ENCODE data around the gene SLC22A14.
"Not testable (repeated sequence)": the region's sequence is repeated elsewhere in the genome, so short reads cannot be mapped to it uniquely, and the experiment has no call there.

Gene SLC22A14

GRCh38 chr3:38316356-38317191, 34.5 kb downstream of the SLC22A14 start:
- no peak overlapping the region for H3K4me3 ChIP-seq (ENCODE audit: low read length)
- peaks cover 6% of the 10 kb centered on the region; the same call in 1 of the 2 replicates for H3K4me1 ChIP-seq (ENCODE audit: insufficient read depth, low read length)
- H3K27me3 ChIP-seq (ENCODE audit: insufficient read depth, low read length), result no peaks in the 10 kb centered on the region
- H3K36me3 ChIP-seq (ENCODE audit: insufficient read depth, low read depth, low read length), result no peaks in the 10 kb centered on the region
- no peaks in the 10 kb centered on the region for H3K9me3 ChIP-seq (ENCODE audit: insufficient read depth, low read depth, low read length)
- no peak overlapping the region for H3K27ac ChIP-seq (ENCODE audit: low read length)
- no peak overlapping the region for H3K9ac ChIP-seq (ENCODE audit: low read depth, low read length)

DNA sequence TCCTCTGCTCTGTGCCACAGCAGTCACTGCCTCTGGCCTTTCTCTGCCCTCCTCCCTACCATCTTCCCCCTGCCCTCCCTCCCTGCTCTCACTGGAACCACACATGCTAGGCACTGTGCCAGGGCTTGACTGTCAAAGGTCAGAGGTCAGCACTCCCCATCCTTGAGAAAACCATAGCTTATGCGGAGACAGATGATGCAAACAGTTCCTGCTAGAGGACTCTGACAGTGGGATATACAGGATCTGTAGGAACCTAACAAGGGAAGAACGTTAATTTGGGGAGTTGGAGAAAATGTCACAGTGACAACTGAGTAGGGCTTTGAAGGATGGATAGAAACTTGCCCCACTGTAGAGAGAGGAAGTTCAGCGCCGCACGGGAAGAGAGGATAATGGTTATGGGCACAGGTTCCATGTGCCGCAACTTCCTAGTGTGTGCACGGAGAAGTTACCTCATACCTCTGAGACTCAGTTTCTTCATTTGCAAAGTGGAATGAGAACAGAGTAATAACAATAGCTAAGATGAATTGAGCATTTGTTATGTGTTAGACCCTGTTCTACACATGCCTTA, 35.2 kb downstream of the SLC22A14 start:
- Histone ChIP-seq H3K4me1 (ENCODE audit: insufficient read depth, low read length) (peaks cover 6% of the 10 kb centered on the region; the same call in 1 of the 2 replicates), H3K27me3 (ENCODE audit: insufficient read depth, low read length) (no peaks in the 10 kb centered on the region), H3K27ac (ENCODE audit: low read length) (no peak overlapping the region), H3K36me3 (ENCODE audit: insufficient read depth, low read depth, low read length) (no peaks in the 10 kb centered on the region), H3K4me3 (ENCODE audit: low read length) (no peak overlapping the region), H3K9me3 (ENCODE audit: insufficient read depth, low read depth, low read length) (no peaks in the 10 kb centered on the region), H3K9ac (ENCODE audit: low read depth, low read length) (no peak overlapping the region)

DNA sequence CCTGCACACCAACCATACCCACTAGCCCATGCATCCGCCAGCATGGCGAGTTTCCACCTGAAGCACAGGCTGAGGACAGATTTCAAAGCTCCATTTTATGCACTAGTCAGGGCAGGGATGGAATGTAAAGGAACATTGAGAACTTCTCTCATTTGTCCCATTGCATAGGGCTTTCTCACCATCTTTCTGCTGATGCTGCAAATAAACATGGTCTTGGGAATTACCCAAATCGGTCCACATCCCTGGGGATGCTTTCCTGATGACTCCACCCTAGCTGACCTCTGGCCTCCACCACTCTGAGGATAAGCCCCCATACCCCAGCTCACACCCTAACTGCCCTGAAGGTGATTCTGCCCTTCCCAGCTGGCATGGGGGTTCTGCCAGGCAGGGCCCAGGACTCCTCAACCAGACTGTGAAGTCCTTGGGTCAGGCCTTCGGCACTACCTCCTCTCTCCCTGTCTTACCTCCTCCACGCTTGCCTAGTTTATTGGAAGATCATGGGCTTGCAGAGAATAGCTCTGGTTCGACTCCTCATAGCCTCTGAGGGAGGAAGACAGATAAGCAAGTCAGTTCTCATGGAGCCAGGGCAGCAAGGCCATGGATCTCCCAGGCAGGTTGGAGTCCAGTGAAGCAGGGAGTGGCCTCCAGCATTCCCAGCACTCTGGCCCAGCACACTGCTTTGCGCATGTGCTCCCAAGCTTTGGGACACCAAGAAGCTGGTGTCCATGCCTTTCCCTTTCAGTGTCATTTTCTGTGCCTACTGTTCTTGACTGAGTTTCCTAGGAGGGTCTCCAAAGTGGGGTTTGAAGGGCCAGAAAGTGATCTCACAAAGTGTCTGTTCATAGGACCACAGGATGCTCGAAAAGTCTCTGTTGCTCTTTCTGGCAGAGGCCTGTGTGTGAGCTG, 36.9 kb downstream of the SLC22A14 start:
- H3K9ac ChIP-seq (ENCODE audit: low read depth, low read length), result no peak overlapping the region
- H3K9me3 ChIP-seq (ENCODE audit: insufficient read depth, low read depth, low read length), result no peaks in the 10 kb centered on the region
- peaks cover 6% of the 10 kb centered on the region; the same call in 1 of the 2 replicates for H3K4me1 ChIP-seq (ENCODE audit: insufficient read depth, low read length)
- H3K4me3 ChIP-seq (ENCODE audit: low read length), result no peak overlapping the region
- H3K27ac ChIP-seq (ENCODE audit: low read length), result no peak overlapping the region
- no peaks in the 10 kb centered on the region for H3K36me3 ChIP-seq (ENCODE audit: insufficient read depth, low read depth, low read length)
- no peaks in the 10 kb centered on the region for H3K27me3 ChIP-seq (ENCODE audit: insufficient read depth, low read length)

DNA sequence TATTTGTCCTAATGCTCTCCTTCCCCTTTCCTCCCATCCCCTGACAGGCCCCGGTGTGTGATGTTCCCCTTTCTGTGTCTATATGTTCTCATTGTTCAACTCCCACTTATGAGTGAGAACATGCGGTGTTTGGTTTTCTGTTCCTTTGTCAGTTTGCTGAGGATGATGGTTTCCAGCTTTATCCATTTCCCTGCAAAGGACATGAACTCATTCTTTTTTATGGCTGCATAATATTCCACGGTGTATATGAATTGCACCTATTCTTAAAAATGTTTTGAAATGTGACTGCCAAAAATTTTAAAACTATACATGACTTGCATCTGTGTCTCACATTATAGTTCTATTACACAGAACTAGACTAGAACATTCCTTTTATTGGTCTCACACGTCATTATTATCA, 38.5 kb downstream of the SLC22A14 start:
- not testable (repeated sequence) for H3K27ac ChIP-seq (ENCODE audit: low read length); H3K27me3 ChIP-seq (ENCODE audit: insufficient read depth, low read length); H3K4me3 ChIP-seq (ENCODE audit: low read length); H3K4me1 ChIP-seq (ENCODE audit: insufficient read depth, low read length); H3K9me3 ChIP-seq (ENCODE audit: insufficient read depth, low read depth, low read length); H3K9ac ChIP-seq (ENCODE audit: low read depth, low read length); H3K36me3 ChIP-seq (ENCODE audit: insufficient read depth, low read depth, low read length)

GRCh38 chr3:38323060-38323459, 41.0 kb downstream of the SLC22A14 start:
- Histone ChIP-seq H3K4me3 (ENCODE audit: low read length) (no peak overlapping the region), H3K4me1 (ENCODE audit: insufficient read depth, low read length) (no peaks in the 10 kb centered on the region), H3K27me3 (ENCODE audit: insufficient read depth, low read length) (no peaks in the 10 kb centered on the region), H3K9ac (ENCODE audit: low read depth, low read length) (no peak overlapping the region), H3K36me3 (ENCODE audit: insufficient read depth, low read depth, low read length) (no peaks in the 10 kb centered on the region), H3K9me3 (ENCODE audit: insufficient read depth, low read depth, low read length) (no peaks in the 10 kb centered on the region), H3K27ac (ENCODE audit: low read length) (no peak overlapping the region)

- Histone ChIP-seq H3K9ac (ENCODE audit: low read depth, low read length) (no peak overlapping the region), H3K27ac (ENCODE audit: low read length) (no peak overlapping the region), H3K9me3 (ENCODE audit: insufficient read depth, low read depth, low read length) (no peaks in the 10 kb centered on the region), H3K4me1 (ENCODE audit: insufficient read depth, low read length) (no peaks in the 10 kb centered on the region), H3K4me3 (ENCODE audit: low read length) (no peak overlapping the region), H3K27me3 (ENCODE audit: insufficient read depth, low read length) (no peaks in the 10 kb centered on the region), H3K36me3 (ENCODE audit: insufficient read depth, low read depth, low read length) (no peaks in the 10 kb centered on the region)
These were observed 43.2 kb downstream of the SLC22A14 start for GRCh38 chr3:38325256-38325655.

GRCh38 chr3:38327335-38328009, 45.4 kb downstream of the SLC22A14 start:
- no peak overlapping the region for H3K4me3 ChIP-seq (ENCODE audit: low read length)
- H3K27ac ChIP-seq (ENCODE audit: low read length), result no peak overlapping the region
- H3K27me3 ChIP-seq (ENCODE audit: insufficient read depth, low read length), result no peaks in the 10 kb centered on the region
- no peaks in the 10 kb centered on the region for H3K36me3 ChIP-seq (ENCODE audit: insufficient read depth, low read depth, low read length)
- no peaks in the 10 kb centered on the region for H3K9me3 ChIP-seq (ENCODE audit: insufficient read depth, low read depth, low read length)
- H3K9ac ChIP-seq (ENCODE audit: low read depth, low read length), result no peak overlapping the region
- no peaks in the 10 kb centered on the region for H3K4me1 ChIP-seq (ENCODE audit: insufficient read depth, low read length)

GRCh38 chr3:38331257-38332022, 49.3 kb downstream of the SLC22A14 start:
- no peak overlapping the region for H3K4me3 ChIP-seq (ENCODE audit: low read length)
- no peaks in the 10 kb centered on the region for H3K36me3 ChIP-seq (ENCODE audit: insufficient read depth, low read depth, low read length)
- no peaks in the 10 kb centered on the region for H3K4me1 ChIP-seq (ENCODE audit: insufficient read depth, low read length)
- no peak overlapping the region for H3K9ac ChIP-seq (ENCODE audit: low read depth, low read length)
- no peaks in the 10 kb centered on the region for H3K27me3 ChIP-seq (ENCODE audit: insufficient read depth, low read length)
- H3K27ac ChIP-seq (ENCODE audit: low read length), result no peak overlapping the region
- H3K9me3 ChIP-seq (ENCODE audit: insufficient read depth, low read depth, low read length), result no peaks in the 10 kb centered on the region

DNA sequence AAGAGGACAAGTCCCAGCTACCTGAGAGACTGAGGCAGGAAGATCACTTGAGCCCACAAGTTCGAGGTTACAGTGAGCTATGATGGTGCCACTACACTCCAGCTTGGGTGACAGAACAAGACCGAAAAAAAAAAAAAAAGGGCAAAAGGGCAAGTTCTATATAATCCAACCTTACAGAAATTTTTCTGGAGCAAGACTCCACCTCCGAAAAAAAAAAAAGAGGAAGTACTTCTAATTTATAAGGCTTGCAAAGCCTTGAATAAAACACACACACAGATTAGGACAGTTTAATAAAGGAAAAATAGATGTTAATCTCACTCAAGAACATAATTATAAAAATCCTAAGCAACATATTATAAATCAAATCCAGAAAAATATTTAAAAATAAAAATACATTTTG, 50.1 kb downstream of the SLC22A14 start:
- Histone ChIP-seq H3K9me3 (ENCODE audit: insufficient read depth, low read depth, low read length) (no peaks in the 10 kb centered on the region), H3K4me3 (ENCODE audit: low read length) (no peak overlapping the region), H3K9ac (ENCODE audit: low read depth, low read length) (no peak overlapping the region), H3K27ac (ENCODE audit: low read length) (no peak overlapping the region), H3K27me3 (ENCODE audit: insufficient read depth, low read length) (no peaks in the 10 kb centered on the region), H3K4me1 (ENCODE audit: insufficient read depth, low read length) (no peaks in the 10 kb centered on the region), H3K36me3 (ENCODE audit: insufficient read depth, low read depth, low read length) (no peaks in the 10 kb centered on the region)

DNA sequence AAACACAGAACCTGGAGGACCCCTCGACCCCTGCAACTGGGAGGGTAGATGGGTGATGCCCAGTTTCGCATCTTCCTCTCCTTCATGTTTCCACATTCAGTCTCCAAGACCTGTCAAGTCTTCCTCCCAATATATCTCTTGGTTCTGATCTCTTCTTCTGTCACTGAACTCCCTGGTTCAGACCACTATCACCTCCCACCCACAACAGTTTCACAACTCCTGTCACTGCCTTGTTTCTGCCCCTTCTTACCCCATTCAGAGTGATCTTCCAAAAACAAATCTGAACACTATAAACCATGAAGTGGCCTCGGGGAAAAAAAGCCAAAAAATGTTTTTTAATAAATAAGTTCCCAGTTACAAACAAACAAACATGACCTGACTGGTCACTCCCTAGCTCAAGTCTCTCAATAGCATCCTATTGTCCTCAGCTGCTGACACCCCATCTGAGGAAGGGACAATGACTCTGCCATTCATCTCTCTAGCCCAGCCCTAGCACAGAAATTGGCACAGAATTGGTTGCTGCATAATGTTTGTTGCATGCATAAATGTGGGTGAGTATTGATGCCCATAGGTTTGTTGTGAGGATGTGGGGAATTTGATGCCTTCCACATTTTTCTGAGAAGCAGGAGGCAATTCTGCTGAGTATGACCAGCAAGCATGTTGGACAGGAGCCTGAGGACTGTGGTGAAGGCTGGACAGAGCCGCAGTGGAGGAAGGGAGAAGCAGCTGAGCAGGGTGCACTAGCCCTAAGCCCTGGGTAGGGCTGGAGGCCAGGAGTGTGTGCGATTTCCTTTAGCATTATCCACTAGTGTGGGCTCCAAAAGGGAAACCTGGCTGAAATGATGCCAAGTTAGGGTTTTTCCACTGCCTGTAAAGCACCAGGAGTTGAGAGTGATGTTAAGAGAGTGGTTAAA, 52.3 kb downstream of the SLC22A14 start:
- Histone ChIP-seq H3K27me3 (ENCODE audit: insufficient read depth, low read length) (no peaks in the 10 kb centered on the region), H3K4me1 (ENCODE audit: insufficient read depth, low read length) (no peaks in the 10 kb centered on the region)

More for the DNA sequence above, 52.3 kb downstream of the SLC22A14 start:
- no peak overlapping the region for H3K4me3 ChIP-seq (ENCODE audit: low read length)
- H3K9ac ChIP-seq (ENCODE audit: low read depth, low read length), result no peak overlapping the region
- H3K36me3 ChIP-seq (ENCODE audit: insufficient read depth, low read depth, low read length), result no peaks in the 10 kb centered on the region
- no peak overlapping the region for H3K27ac ChIP-seq (ENCODE audit: low read length)
- H3K9me3 ChIP-seq (ENCODE audit: insufficient read depth, low read depth, low read length), result no peaks in the 10 kb centered on the region

All from iPS-20b (cell line).